ENCODE data around the gene PP2D1. TPM values are rescaled to one million over a fixed set of nuclear protein-coding genes. Genes with fewer than 3 reads are reported as not detected.
A peak's percentile ranks its signal among the peaks of the same experiment; 100 is the strongest.

The PP2D1 gene
- total and polyA plus RNA-seq, 2 of the 8 experiments (the other 6 are each of a cell fraction or from before 2014, with no cell fraction given): not detected

- TF ChIP-seq SIN3A (conservative IDR thresholded peaks at IDR 0.05 in 1 of 2, IDR thresholded peaks at IDR 0.05 in 1 of 2; ENCODE audit: low read depth in 1 of 2, low read length in 2 of 2) (peak; percentile 99 to 100), SIRT6 (IDR thresholded peaks at IDR 0.05; ENCODE audit: low read length) (no peak)
- TF ChIP-seq, protein P1, sequence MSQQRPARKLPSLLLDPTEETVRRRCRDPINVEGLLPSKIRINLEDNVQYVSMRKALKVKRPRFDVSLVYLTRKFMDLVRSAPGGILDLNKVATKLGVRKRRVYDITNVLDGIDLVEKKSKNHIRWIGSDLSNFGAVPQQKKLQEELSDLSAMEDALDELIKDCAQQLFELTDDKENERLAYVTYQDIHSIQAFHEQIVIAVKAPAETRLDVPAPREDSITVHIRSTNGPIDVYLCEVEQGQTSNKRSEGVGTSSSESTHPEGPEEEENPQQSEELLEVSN (IDR thresholded peaks at IDR 0.05): no peak
- TF ChIP-seq, protein P2, sequence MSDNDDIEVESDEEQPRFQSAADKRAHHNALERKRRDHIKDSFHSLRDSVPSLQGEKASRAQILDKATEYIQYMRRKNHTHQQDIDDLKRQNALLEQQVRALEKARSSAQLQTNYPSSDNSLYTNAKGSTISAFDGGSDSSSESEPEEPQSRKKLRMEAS (IDR thresholded peaks at IDR 0.05): peak; percentile 69
Observed at GRCh38 chr3:20041197-20041780, 29.2 kb upstream of the PP2D1 start (continued).

All from H1 (cell line).